Esophagus (tissue), 2 donors: ENCODE results near the gene SMYD5. TPM values are rescaled to one million over a fixed set of nuclear protein-coding genes. Genes with fewer than 3 reads are reported as not detected.

Experiments
- H3K27ac ChIP-seq, 2 donors: one replicate each; pipeline ENCODE4 v1.5.1; 2013; ENCODE audit warnings: low read depth in 2 of 2, mild to moderate bottlenecking in 2 of 2, inconsistent platforms in 1 of 2, low read length in 1 of 2, moderate library complexity in 1 of 2
- H3K27me3 ChIP-seq, 2 donors: one replicate each; pipeline ENCODE4 v1.6.1; 2013; ENCODE audit warnings: low read length in 2 of 2, control low read depth in 1 of 2, mild to moderate bottlenecking in 1 of 2; ENCODE audit not compliant: insufficient read depth in 2 of 2, control insufficient read depth in 1 of 2
- H3K36me3 ChIP-seq, 2 donors: one replicate each; pipeline ENCODE4 v1.6.1; 2013; ENCODE audit warnings: low read length in 1 of 2; ENCODE audit not compliant: control insufficient read depth in 2 of 2, insufficient read depth in 2 of 2
- H3K4me1 ChIP-seq, 2 donors: one replicate each; pipeline ENCODE4 v1.6.1; 2013; ENCODE audit warnings: low read length in 1 of 2; ENCODE audit not compliant: control insufficient read depth in 2 of 2, insufficient read depth in 2 of 2
- H3K4me3 ChIP-seq, 2 donors: one replicate each; pipeline ENCODE4 v1.5.1; 2013; ENCODE audit warnings: low read length in 2 of 2, mild to moderate bottlenecking in 2 of 2, low read depth in 1 of 2, moderate library complexity in 1 of 2
- H3K9me3 ChIP-seq, 2 donors: one replicate each; pipeline ENCODE4 v1.6.1; 2013; ENCODE audit warnings: mild to moderate bottlenecking in 2 of 2, low read depth in 1 of 2, low read length in 1 of 2, moderate library complexity in 1 of 2; ENCODE audit not compliant: control insufficient read depth in 2 of 2, insufficient read depth in 1 of 2
- WGBS, 2 donors: extraction: QIAGEN DNeasy Blood & Tissue Kit; methylation state at CpG; one replicate each; pipeline ENCODE4 v1.1.7; 2013; 5-methylcytosine and 5-hydroxymethylcytosine counted together
- polyA plus RNA-seq, 2 donors: library from polyadenylated mRNA; stranded (reverse); fragments of 200-250 nt; gene quantifications; one replicate each; pipeline ENCODE4 v1.2.3, GENCODE V29; 2013
- donor health status: healthy with polysubstance abuse.
- donor health status: Bipolar disorder and iron deficiency.

SMYD5 gene
- polyA plus RNA-seq, 2 donors: 12.6 to 13.6 TPM

- WGBS, 2 donors: 54 to 75% methylated on average over 1 of the region's 1 CpG
- Histone ChIP-seq H3K9me3 (no peaks in the 10 kb centered on the region), H3K27ac (no peak overlapping the region), H3K4me1 (peaks cover 0 to 2% of the 10 kb centered on the region in 2 donors), H3K36me3 (peaks cover 11 to 17% of the 10 kb centered on the region in 2 donors), H3K4me3 (no peak overlapping the region), H3K27me3 (no peaks in the 10 kb centered on the region)
These were observed 42.5 kb downstream of the SMYD5 start for GRCh38 chr2:73256618-73256922.

- peaks cover 11 to 17% of the 10 kb centered on the region in 2 donors for H3K36me3 ChIP-seq
- H3K27ac ChIP-seq: no peak overlapping the region
- H3K4me3 ChIP-seq: no peak overlapping the region
- H3K9me3 ChIP-seq: no peaks in the 10 kb centered on the region
- WGBS, 2 donors: 93 to 95% methylated on average over 2 of the region's 2 CpGs
- no peaks in the 10 kb centered on the region for H3K27me3 ChIP-seq
- H3K4me1 ChIP-seq: peaks cover 0 to 2% of the 10 kb centered on the region in 2 donors
These were observed 43.0 kb downstream of the SMYD5 start for GRCh38 chr2:73257021-73257420.

GRCh38 chr2:73257425-73258125, 43.5 kb downstream of the SMYD5 start:
- H3K9me3 ChIP-seq: no peaks in the 10 kb centered on the region
- 68 to 69% methylated on average over 10 of the region's 10 CpGs for WGBS, 2 donors

GRCh38 chr2:73258186-73258912, 44.3 kb downstream of the SMYD5 start:
- Histone ChIP-seq H3K27me3 (no peaks in the 10 kb centered on the region), H3K4me3 (no peak overlapping the region), H3K9me3 (no peaks in the 10 kb centered on the region), H3K4me1 (peaks cover 0 to 2% of the 10 kb centered on the region in 2 donors), H3K36me3 (peaks cover 5 to 7% of the 10 kb centered on the region in 2 donors), H3K27ac (no peak overlapping the region)
- WGBS, 2 donors: 87 to 91% methylated on average over 8 of the region's 8 CpGs

More at GRCh38 chr2:73257425-73258125, 43.5 kb downstream of the SMYD5 start:
- H3K4me3 ChIP-seq: no peak overlapping the region
- peaks cover 9 to 14% of the 10 kb centered on the region in 2 donors for H3K36me3 ChIP-seq
- no peak overlapping the region for H3K27ac ChIP-seq
- H3K4me1 ChIP-seq: peaks cover 0 to 2% of the 10 kb centered on the region in 2 donors
- no peaks in the 10 kb centered on the region for H3K27me3 ChIP-seq

GRCh38 chr2:73258913-73259215, 44.8 kb downstream of the SMYD5 start:
- H3K4me3 ChIP-seq: no peak overlapping the region
- peaks cover 5 to 6% of the 10 kb centered on the region in 2 donors for H3K36me3 ChIP-seq
- no peak overlapping the region for H3K27ac ChIP-seq
- H3K27me3 ChIP-seq: no peaks in the 10 kb centered on the region
- 96 to 99% methylated on average over 8 to 9 of the region's 9 CpGs for WGBS, 2 donors
- H3K9me3 ChIP-seq: no peaks in the 10 kb centered on the region
- H3K4me1 ChIP-seq: peaks cover 0 to 2% of the 10 kb centered on the region in 2 donors

GRCh38 chr2:73259276-73259675, 45.2 kb downstream of the SMYD5 start:
- WGBS, 2 donors: 91 to 94% methylated on average over 8 of the region's 8 CpGs
- H3K27me3 ChIP-seq: no peaks in the 10 kb centered on the region
- H3K4me1 ChIP-seq: peaks cover 0 to 2% of the 10 kb centered on the region in 2 donors

GRCh38 chr2:73259704-73260337, 45.8 kb downstream of the SMYD5 start:
- no peaks in the 10 kb centered on the region for H3K27me3 ChIP-seq
- peaks cover 0 to 2% of the 10 kb centered on the region in 2 donors for H3K4me1 ChIP-seq
- H3K9me3 ChIP-seq: no peaks in the 10 kb centered on the region
- WGBS, 2 donors: 78 to 96% methylated on average over 4 of the region's 4 CpGs
- H3K4me3 ChIP-seq: no peak overlapping the region
- peaks cover 0 to 3% of the 10 kb centered on the region in 2 donors for H3K36me3 ChIP-seq
- no peak overlapping the region for H3K27ac ChIP-seq

More at GRCh38 chr2:73259276-73259675, 45.2 kb downstream of the SMYD5 start:
- no peaks in the 10 kb centered on the region for H3K9me3 ChIP-seq
- no peak overlapping the region for H3K4me3 ChIP-seq
- peaks cover 2 to 5% of the 10 kb centered on the region in 2 donors for H3K36me3 ChIP-seq
- no peak overlapping the region for H3K27ac ChIP-seq

- Histone ChIP-seq H3K27me3 (no peaks in the 10 kb centered on the region), H3K4me1 (no peaks in the 10 kb centered on the region), H3K36me3 (no peaks in the 10 kb centered on the region), H3K4me3 (no peak overlapping the region), H3K9me3 (no peaks in the 10 kb centered on the region), H3K27ac (no peak overlapping the region)
- WGBS, 2 donors: 50 to 54% methylated on average over 17 of the region's 17 CpGs
These were observed 46.4 kb downstream of the SMYD5 start for GRCh38 chr2:73260338-73260984.

- no peaks in the 10 kb centered on the region for H3K27me3 ChIP-seq
- H3K27ac ChIP-seq: no peak overlapping the region
- WGBS, 2 donors: 91 to 95% methylated on average over 4 of the region's 4 CpGs
- no peaks in the 10 kb centered on the region for H3K9me3 ChIP-seq
- no peaks in the 10 kb centered on the region for H3K36me3 ChIP-seq
- H3K4me1 ChIP-seq: no peaks in the 10 kb centered on the region
- no peak overlapping the region for H3K4me3 ChIP-seq
These were observed 48.1 kb downstream of the SMYD5 start for GRCh38 chr2:73262108-73262651.
